GM23338 (cell line): Measurements from ENCODE around the gene FFAR2.
"Not testable (repeated sequence)": the region's sequence is repeated elsewhere in the genome, so short reads cannot be mapped to it uniquely, and the experiment has no call there.

Source experiments
- CREB1 ChIP-seq: fragments of 250-450 bp; sonication (Bioruptor Pico); IDR thresholded peaks from 2 replicates; pipeline ENCODE4 v1.5.0; 2020; ENCODE audit warnings: low read depth, mild to moderate bottlenecking, moderate library complexity
- CTCF ChIP-seq, 2 experiments: fragments of 200-600 bp in 1 of 2; sonication (generic) in 1 of 2; conservative IDR thresholded peaks; 2 replicates each; pipeline versions ENCODE4 v1.5.1 to v1.6.1; 2016 to 2017; ENCODE audit warnings: antibody characterized with exemption in 2 of 2, low read depth in 2 of 2, mild to moderate bottlenecking in 2 of 2, moderate library complexity in 1 of 2
- EZH2 ChIP-seq: fragments of 200-600 bp; sonication (generic); IDR thresholded peaks from one replicate; pipeline ENCODE4 v1.8.0; 2017; ENCODE audit warnings: antibody characterized with exemption, mild to moderate bottlenecking, low read depth; ENCODE audit not compliant: unreplicated experiment
- EZH2phosphoT487 ChIP-seq: fragments of 200-600 bp; sonication (generic); IDR thresholded peaks from one replicate; pipeline ENCODE4 v1.8.1; 2018; ENCODE audit warnings: antibody characterized with exemption; ENCODE audit not compliant: unreplicated experiment
- POLR2AphosphoS5 ChIP-seq: IDR thresholded peaks from 2 replicates; pipeline ENCODE4 v1.6.1; 2016; ENCODE audit warnings: antibody characterized with exemption, low read depth
- ZNF114 ChIP-seq: fragments of 250-450 bp; sonication (Bioruptor Pico); IDR thresholded peaks from 2 replicates; pipeline ENCODE4 v1.5.0; 2020; ENCODE audit warnings: mild to moderate bottlenecking, moderate library complexity

- TF ChIP-seq CTCF (conservative IDR thresholded peaks at IDR 0.05; ENCODE audit: low read depth in 2 of 2); POLR2AphosphoS5; EZH2phosphoT487; CREB1; EZH2; ZNF114 (CRISPR knock-in tag): not testable (repeated sequence)
Observed at GRCh38 chr19:35474594-35474993, 26.5 kb downstream of the FFAR2 start.
